ENCODE measurements around the gene ZCCHC18.
"Not testable (repeated sequence)": the region's sequence is repeated elsewhere in the genome, so short reads cannot be mapped to it uniquely, and the experiment has no call there.

The ZCCHC18 gene

DNA sequence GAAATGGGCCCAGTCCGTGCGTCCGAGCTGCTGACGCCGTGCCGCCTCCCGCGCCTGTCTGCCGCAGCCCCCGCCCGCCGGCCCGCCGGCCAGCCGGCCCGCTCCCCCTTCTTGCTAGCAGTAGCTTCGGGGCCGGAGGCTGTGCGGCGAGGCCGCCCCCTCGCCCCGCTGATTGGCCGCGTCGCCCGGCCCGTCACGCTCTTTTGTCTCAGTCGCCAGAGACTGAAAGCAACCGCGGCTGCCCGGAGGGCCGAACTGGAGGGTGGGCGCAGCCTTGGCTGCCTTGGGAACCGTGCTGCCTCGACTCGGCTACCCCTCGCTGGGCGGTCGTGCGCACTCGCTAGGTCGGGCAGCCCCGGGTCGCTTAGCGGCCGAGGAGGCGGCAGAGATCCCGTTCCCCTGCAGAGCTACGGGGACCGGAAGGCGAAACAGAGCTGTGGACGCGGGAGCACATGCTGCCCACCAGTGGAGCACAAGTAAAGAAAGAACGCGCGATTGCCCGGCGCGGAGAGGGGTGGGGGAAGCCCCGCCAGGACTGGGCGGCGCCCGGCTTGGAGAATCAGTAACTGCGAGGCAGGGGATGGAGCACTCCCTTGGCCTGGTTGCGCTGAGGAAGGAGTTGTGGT, at the start of gene ZCCHC18:
TSS of gene ZCCHC18 (plus strand) at position 198 of the 626 bp plus-strand sequence. CDS start 1,589 bp downstream, outside the sequence.
- peak; percentile 71 for DNase-seq

DNA sequence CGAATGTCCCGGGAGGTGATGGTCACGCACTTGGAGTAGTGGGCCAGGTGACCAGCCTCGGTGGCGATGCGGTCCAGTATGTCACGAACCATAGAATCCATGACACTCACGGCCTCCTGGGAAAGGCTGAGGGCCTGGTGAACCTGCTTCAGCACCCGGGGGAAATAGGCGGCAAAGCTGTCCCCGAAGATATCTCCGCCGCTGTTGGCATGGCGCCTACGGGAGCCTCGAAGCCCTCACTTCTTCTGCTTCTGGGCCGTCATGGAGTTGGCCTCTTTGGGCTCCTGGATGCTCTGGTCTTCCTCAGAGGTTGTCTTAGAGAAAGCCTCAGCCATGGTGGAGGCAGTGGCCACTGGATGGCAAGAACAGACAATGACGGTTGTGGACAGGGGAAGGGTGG, 49.7 kb upstream of the ZCCHC18 start:
- DNase-seq: not testable (repeated sequence)

DNA sequence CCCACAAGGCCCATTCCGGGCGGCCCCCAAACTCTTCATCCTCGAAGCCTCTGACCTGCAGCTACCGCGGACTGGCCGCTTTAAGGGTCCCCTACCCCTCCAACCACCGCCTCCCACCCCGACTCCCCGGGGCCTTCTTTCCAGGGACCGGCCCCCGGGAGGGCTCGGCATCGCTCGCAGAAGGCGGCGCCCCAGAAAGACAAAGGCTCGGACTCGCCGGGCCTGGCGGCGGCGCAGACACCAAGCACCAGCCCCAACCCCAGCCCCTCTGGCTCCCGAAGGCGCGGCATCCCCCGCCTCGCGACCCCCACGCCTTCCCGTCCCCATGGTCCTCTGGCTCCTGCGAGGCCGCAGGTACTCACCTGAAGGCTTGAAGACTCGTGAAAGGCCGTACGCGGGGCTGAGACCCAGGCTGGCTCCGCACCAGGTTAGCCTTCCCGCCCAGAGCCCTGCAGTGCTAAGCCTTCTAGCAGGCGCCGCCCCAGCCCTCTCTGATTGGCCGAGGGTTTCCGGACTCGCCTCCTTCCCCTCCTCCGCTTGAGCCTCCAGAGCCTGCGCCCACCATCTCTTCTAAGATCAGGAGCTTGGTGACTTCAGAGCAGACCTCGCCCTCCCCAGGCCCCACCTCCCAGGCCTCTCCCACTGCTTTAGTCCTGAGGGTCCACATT, 36.4 kb upstream of the ZCCHC18 start, which contains the start of gene TMSB15C:
TSS of gene TMSB15C (minus strand) at position 459 of the 668 bp plus-strand sequence.
- DNase-seq: not testable (repeated sequence)

DNA sequence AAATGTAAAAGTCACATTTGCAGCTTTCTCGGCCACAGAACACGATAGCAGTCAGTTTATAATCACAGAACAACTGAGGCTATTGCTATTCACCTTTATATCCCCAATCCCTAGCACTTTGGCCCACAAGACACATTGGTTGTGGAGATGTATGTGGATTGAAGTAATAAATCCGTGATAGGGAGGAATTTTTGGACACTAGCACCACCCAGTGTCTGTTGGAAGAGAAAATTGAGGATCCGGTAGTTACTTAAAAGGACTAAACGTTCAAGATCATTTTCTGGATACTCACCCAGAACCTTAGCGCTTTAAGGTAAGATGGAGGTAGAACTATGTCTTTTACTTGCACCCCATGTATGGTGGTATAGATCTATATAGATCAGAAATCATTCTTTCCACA, 34.5 kb upstream of the ZCCHC18 start:
- DNase-seq: not testable (repeated sequence)

DNA sequence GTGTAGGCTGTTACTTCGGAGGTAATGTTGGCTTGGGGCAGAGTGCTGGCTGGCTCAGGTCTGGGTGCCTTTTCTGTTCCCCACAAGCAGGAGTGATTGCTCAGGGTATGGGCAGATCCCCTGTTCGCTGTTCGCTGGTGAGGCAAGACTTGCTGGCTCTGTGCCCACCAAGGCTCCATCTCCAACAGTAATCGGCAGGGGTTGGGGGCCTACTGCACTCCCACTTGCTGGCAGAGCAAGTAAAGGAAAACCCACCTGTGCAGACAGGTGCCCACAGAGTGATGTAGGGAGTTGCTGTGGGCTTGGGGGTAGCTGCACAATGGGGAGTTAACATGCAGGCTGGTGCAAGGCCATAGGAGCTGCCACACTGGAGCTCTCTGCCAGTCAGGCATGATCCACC, 28.3 kb upstream of the ZCCHC18 start:
- DNase-seq: no peak

DNA sequence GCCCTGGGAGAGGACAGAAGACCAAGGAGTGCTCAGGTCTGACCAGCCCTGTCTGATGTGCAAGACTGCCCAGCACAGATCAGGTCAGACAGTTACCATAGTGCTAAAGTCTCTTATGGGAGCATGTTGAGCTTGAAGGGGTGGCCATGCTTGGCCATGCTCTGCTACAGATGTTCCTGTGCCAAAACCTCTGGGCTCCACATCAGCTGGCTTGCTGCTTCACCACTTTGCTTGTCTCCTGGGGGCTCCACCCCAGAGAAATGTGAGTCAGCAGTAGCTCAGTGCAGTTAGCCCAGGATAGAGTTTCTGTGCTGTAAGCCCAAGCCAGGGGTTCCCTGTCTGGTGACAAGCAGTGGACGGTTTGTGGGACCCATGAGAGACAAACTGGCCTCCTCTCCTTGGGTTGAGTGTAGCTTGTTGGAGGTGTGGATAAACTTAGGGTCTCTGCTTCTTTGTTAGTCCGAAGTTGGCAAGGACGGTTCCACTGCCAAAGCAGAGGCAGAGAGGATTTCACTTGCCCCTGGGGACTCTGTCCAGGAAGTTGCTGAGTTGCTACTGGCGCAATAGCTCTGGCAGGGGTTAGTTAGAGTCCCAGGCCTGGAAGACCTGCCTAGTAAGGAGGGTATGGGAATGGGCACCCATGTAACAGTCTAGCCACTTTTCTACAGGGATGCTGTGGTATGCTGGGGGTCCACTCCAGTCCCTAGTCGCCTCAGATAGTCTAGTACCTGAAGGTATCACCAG, 27.6 kb upstream of the ZCCHC18 start:
- DNase-seq: no peak

DNA sequence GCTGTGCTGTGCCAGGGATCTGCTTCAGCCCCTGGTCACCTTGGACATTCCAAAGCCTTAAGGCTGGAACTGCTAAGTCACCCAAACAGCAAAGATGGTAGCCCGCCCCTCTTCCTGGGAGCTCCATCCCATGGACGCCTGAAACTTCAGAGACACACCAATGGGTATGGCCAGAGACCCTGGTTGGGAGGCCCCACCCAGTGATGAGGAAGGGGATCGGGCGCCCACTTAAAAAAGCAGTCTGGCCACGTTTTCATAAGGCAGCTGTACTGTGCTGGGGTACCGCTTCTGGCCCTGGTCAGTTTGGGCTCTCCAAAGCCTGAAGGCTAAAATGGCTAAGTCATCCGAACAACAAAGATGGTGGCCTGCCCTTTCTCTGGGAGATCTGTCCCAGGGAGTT, 26.8 kb upstream of the ZCCHC18 start:
- DNase-seq: no peak

DNA sequence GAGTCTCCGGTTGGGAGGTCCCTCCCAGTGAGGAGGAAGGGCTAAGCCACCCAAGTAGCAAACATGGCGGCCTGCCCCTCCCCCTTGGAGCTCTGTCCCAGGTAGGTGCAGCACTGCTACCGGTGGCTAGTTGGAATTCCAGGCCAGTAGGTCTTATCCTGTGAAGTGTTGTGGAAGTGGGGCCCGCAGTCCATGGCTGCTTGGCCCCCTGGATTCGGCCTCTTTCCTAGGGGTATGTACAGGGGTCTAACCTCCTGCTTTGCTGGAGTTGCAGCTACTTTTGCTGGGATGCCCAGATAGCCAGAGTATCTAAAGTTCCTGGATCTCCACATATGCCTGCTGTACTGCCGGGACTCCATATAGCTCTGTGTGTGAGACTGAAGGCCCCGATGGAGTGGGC, 26.4 kb upstream of the ZCCHC18 start:
- DNase-seq: no peak

DNA sequence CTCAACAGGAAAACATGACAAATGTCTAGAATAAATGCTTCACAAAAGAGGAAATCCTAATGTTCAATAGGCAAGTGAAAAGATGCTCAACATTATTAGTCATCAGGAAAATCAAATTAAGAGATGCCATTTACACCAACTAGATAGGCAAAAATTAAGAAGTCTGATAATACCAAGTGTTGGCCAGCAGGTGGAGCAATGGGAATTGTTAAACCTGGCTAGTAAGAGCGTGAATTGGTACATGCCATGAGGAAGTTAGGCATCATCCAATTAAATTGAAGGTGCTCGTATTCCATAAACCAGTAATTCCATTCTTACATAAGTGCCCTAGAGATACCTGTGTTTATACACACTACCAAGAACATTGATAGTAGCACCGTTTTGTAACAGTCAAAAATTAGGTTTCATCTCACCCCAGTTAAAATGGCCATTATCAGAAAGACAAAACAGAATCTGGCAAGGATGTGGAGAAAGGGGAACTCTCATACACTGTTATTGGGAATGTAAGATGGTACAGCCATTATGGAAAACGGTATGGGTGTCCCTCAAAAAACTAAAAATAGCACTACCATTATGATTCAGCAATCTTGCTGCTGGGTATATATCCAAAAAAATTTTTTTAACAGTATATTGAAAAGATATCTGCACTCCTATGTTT, 14.0 kb upstream of the ZCCHC18 start:
- peak; percentile 69 for DNase-seq

DNA sequence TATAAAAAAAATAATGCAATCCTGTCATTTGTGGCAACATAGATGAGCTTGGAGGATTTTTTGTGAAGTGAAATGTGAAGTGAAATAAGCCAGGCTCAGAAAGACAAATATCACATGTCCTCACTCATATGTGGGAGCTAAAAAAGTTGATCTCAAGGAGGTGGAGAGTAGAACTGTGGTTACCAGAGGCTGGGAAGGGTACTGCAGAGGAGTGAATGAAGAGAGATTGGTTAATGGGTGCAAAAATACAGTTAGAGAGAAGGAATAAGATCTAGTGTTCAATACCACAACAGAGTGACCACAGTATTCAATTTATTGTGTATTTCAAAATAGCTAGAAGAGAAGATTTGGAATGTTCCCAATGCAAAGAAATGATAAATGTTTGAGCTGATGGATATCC, 13.4 kb upstream of the ZCCHC18 start:
- no peak for DNase-seq

DNA sequence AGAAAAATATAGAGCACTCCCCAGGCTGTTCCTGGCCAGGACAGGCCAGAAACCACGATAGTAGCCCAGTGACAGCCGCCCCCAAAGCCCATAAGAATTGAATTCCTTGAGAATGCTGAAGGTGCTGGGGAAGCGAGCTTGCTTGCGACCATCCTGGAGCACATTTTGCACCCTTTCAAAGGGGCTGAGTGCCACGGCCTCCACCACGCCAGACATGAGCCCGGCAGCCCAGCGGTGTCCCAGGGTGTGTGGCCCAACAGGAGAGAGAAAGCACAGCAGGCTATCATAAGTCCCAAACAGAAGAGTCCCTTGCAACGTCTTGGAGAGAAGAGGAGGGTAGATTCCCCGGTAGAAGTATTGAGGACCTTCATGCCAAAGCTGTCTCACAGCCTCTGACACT, 7.6 kb upstream of the ZCCHC18 start:
- DNase-seq: no peak

DNA sequence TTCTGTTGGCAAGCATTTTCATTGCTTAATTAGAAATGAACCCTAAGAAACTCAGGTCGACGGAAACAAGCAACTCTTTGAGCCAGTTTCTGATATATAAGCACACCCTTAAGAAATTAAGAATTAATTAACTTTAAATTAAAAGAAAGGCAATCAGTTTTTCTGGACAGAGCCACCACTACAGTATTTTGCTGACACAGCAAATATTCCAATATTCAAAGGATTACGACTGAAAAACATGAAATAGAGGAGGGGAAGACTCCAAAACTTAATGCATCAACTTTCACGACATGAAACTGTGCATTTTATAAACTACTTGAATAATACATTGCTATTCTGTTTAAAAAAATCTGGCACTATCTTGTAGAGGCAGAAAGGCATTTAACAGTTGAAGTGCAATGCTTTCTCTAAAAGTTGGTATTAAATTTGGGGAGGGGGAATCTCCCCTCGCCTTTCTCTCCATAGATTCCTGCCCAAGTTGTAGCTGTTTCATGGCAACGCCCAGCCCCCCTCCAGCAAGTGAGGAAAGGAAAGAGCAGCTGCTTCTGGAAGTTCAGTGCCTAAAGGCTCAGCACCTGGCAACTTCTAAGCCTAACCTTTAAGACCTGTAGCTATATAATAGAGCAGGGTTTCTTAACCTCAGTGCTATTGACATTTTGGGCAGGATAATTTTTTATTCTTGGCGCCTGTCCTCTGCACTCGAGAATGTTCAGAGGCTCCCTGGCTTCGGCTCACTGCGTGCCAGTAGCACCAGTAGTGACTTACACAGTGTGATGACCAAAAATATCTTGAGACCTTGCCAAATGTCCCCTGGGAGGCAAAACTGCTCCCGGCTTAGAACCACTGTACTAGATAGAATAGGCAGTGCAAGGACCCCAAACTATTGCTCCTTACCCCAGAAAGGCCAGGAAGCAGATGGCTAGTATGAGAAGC, 6.7 kb upstream of the ZCCHC18 start:
- DNase-seq: no peak

DNA sequence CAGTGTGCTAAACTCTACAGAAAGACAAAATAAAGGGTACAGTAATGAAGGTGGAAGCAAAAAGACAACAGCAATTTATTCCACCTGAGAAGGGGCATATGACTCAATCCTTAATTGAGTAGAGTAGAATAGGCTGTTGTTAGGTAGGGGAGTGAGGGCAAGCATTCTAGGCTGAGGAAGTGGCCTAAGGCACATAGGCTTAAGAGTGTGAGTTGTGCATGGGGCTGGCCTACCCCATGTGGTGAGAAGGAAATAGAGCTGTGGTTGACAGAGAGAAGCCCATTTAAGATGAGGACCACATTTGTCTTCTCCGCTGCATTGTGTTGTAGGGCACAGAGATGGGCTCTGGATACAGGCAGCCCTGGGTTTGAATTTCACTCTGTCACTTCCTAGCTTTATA, 3.4 kb upstream of the ZCCHC18 start:
- no peak for DNase-seq

DNA sequence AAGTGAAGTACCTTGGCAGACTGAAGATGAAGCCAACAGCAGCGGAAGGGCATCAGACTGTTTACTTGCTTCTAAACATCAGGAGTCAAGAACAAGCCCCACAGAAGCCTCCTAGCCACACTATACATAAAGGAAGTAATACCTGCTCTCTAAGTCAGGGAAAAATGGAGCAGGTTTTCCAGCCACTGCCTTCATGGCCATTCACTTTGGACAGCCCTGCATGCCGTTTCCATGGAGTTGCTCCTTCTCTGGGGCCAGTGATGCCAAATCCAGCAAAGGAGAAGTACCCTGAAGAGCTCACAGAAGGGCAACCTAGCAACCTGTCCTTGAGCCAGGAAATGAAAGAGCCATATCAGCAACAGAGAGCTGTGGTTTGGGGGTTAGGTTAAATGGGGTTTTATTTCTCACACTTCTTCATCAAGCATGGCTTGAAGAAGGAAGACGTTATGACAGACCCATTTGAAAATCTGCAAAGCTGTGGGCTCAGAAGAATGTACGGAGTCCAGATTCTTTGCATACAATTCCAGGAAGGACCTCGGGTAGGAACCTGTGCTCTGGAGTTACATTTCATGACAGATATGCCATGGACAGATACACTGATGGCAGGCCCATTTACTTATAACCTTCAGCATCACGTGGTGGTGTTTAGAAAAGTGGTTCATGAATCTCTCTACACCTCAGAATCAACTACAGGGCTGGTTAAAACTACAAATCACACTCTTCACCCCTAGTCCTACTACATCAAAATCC, 1.7 kb upstream of the ZCCHC18 start:
- DNase-seq: not testable (repeated sequence)

DNA sequence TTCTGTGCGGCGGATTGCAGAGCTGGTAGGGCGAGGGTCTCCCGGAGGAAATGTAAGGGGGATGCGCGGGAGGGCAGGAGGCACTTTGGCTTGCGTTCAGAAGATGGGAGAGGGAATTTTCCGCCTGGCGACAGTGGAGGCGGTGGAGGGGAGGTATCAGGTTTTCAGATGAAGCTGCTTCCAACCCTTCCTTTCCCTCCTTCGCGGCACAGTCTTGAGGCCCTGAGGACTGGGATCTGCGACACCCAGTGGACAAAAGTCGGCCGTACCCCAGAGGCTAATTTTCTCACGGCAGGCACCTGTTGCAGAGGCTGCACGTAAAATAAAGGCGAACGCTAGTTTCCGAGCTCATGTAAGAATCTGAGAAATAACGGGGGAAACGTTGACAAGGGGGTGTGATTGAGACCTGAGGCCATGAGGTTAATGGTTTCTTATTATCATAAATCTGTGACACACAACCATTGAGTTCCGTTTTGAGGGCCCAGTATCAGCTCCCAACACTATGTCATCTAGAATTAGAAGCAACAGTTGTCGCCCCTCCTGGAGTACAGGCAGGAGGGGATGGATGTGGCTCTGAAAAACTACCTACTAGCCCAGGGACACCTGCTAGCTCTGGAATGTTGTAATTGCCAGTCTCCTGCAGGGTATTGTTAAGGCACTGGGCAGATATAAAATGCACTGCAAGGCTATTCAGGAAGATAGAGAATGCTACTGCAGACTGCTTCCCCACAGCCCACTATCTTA, 1.1 kb downstream of the ZCCHC18 start:
- DNase-seq: peak; percentile 80

DNA sequence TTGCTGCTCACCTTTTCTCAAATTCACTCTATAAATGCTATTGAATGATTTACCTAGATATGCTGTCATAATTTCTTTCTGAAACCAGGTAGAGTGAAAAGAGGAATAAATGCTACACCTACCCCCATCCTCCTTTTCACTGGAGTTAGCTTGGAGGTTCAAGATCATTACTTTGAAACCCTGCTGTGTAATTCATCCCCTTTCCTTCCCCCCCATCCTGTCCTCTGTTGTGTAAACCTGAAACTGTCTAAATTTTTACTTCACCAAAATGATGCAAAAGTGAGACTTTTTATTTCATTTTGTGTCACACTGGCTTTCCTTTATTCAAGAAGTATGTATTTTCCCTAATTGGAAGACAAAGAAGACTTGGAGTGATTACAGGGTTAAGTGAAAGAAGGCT, 5.4 kb downstream of the ZCCHC18 start:
- DNase-seq: no peak

DNA sequence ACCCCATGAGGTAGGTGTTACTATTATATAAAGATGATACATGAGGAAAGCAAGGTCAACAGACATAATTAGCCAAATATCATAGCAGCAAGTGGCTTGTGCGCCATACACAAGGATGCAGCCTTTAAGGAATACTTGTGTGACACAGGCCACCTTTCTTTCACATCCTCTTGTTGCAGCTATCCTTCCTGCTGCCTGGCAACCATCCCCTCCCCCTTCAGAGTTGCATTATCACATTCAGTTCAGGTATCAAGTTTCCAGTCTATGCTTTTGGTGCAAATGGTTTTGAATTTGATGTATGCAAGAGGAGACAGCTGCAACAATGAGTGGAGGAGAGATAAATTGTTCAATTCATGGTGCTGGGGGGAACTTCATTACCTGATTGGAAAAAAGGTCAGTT, 6.4 kb downstream of the ZCCHC18 start:
- DNase-seq: peak; percentile 75

DNA sequence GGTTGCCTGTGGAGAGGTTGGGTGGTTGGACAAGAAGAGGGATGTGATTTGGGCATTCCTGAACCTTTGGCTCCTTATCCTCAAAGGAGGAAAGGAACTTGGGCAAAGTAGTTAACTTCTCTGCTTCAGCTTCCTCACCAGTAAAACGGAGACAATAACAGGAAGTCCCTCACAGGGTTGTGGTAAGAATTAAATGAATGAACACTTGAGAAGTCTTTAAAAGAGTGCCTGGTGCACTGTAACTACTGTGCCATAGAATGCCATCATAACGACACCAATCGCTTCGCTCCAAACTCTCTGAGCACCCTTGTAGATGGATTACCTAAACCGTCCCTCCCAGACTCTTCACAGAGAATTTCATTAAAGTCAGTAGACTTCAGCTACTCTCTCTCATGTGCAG, 10.5 kb downstream of the ZCCHC18 start:
- DNase-seq: no peak

DNA sequence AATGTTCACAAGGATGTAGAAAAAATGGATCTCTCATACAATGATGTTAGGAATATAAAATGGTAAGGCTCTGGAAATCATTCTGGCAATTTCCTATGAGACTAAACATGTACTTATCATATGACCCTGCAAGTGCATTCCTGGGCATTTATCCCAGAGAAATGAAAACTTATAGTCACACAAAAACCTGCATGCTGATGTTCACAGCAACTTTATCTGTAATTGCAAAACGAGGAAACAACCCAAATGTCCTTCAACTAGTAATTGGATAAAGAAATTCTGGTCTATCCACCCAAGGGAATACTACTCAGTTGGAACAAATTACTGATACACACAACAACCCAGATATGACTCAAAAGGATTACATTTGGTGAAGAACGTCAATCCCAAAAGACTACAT, 14.5 kb downstream of the ZCCHC18 start:
- DNase-seq: no peak

DNA sequence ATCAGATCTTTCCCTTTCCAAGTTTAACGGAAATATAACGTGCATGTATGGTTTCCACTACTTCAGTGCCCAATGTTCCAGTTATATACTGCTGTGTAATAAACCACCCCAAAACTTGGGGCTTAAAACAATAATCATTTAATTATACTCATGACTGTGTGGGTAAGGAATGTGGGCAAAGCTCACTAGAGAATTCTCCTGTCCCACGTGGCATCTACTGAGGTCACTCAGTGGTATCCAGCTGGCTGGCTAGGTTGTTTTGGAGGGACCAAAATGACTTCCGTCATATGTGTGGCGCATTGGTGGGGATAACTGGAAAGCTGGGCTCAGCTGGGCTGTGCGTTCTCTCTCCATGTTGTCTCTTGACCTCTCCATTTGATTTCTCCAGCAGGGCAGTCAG, 18.5 kb downstream of the ZCCHC18 start:
- no peak for DNase-seq
